Measurements from ENCODE around the gene PDE8B.

DNA sequence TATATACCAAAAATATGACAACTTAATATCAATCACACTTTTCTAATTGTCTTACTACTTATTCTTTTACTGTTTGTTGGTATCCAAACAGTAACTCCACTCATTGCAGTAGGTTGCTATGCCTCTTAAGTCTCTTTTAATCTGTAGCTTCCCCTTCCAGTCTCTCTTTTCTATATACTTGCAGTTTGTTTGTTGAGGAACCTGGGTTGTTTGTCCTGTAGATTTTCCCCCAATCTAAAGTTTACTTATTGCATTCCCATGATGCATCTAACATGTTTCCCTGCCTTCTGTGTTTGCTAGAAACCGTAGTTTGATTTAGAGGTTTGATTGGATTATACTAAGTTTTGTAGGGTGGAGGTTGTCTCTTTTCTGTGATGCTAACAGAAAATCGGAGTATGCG is 10.6 kb downstream of the PDE8B start:
- TF ChIP-seq EZH2 (IDR thresholded peaks at IDR 0.05) (no peak), CTCF (IDR thresholded peaks at IDR 0.05 in 2 of 3, conservative IDR thresholded peaks at IDR 0.05 in 1 of 3; ENCODE audit: borderline replicate concordance in 1 of 3, insufficient read depth in 1 of 3, low read depth in 2 of 3, low read length in 2 of 3) (no peak), POLR2A (IDR thresholded peaks at IDR 0.05; ENCODE audit: borderline replicate concordance, extremely low read depth, insufficient read depth, insufficient read length) (no peak)

Data from HCT116 (cell line).